Pons (tissue), 1 donor: ENCODE results near the gene ASL.
"Not testable (repeated sequence)": the region's sequence is repeated elsewhere in the genome, so short reads cannot be mapped to it uniquely, and the experiment has no call there.

ENCODE experiments used
- DNase-seq: peaks from one replicate; pipeline ENCODE4 v3.0.0-alpha.2; 2016; ENCODE audit warnings: low spot score

The ASL gene

GRCh38 chr7:66076462-66077329 is 1.1 kb downstream of the ASL start:
- DNase-seq = no peak

GRCh38 chr7:66078067-66078466 is 2.4 kb downstream of the ASL start:
- no peak for DNase-seq

GRCh38 chr7:66082083-66082482 is 6.5 kb downstream of the ASL start:
- DNase-seq = no peak

- DNase-seq = no peak
Observed at GRCh38 chr7:66082886-66083415, 7.3 kb downstream of the ASL start.

GRCh38 chr7:66083677-66084076 is 8.1 kb downstream of the ASL start:
- DNase-seq = no peak

- DNase-seq = no peak
Observed at GRCh38 chr7:66088861-66089838, 13.5 kb downstream of the ASL start.

- no peak for DNase-seq
Observed at GRCh38 chr7:66092654-66093053, 17.0 kb downstream of the ASL start.

GRCh38 chr7:66095010-66095409 is 19.4 kb downstream of the ASL start:
- no peak for DNase-seq

- no peak for DNase-seq
Observed at GRCh38 chr7:66099232-66099550, 23.6 kb downstream of the ASL start.

GRCh38 chr7:66099551-66100407 is 24.2 kb downstream of the ASL start:
- no peak for DNase-seq

GRCh38 chr7:66100408-66101050 is 24.9 kb downstream of the ASL start:
- no peak for DNase-seq

- not testable (repeated sequence) for DNase-seq
Observed at GRCh38 chr7:66102168-66102567, 26.5 kb downstream of the ASL start.

- not testable (repeated sequence) for DNase-seq
Observed at GRCh38 chr7:66103994-66104393, 28.4 kb downstream of the ASL start.

GRCh38 chr7:66105263-66105748 is 29.7 kb downstream of the ASL start:
- no peak for DNase-seq

GRCh38 chr7:66108410-66108809 is 32.8 kb downstream of the ASL start:
- not testable (repeated sequence) for DNase-seq

GRCh38 chr7:66110856-66111255 is 35.2 kb downstream of the ASL start:
- no peak for DNase-seq

- peak; percentile 69 for DNase-seq
Observed at GRCh38 chr7:66114743-66115649, 39.4 kb downstream of the ASL start, which contains the start of gene CRCP. TSS of gene CRCP (plus strand) at chr7:66114847. CDS start at chr7:66114963, 116 bp downstream.

GRCh38 chr7:66116680-66117420 is 41.2 kb downstream of the ASL start:
- not testable (repeated sequence) for DNase-seq

- no peak for DNase-seq
Observed at GRCh38 chr7:66118603-66119002, 43.0 kb downstream of the ASL start.
